ENCODE measurements around the gene SLC6A18. TPM values are rescaled to one million over a fixed set of nuclear protein-coding genes. Genes with fewer than 3 reads are reported as not detected.

SLC6A18 gene
- total RNA-seq, 1 donor from 2014 or later = not detected

DNA sequence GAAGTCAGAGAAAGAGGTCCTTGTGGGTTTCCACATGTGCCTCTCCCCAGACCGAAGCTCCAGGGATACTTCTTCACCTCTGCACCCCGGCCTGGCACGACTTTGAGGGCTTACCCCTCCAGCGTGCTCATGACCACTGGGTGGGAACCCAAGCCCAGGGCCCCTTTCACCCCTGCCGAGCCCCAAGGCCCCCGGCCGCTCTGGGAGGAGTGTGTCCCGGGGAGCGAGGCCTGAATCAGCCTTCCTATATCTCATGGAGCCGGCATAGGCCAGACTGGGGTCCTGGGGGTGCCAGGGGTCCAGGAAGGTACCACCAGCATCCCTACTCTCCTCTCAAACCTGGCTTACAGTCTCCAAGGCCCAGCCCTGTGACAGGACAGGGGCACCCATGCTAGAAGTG lies 52.6 kb downstream of the SLC6A18 start:
- TF ChIP-seq, protein P1, sequence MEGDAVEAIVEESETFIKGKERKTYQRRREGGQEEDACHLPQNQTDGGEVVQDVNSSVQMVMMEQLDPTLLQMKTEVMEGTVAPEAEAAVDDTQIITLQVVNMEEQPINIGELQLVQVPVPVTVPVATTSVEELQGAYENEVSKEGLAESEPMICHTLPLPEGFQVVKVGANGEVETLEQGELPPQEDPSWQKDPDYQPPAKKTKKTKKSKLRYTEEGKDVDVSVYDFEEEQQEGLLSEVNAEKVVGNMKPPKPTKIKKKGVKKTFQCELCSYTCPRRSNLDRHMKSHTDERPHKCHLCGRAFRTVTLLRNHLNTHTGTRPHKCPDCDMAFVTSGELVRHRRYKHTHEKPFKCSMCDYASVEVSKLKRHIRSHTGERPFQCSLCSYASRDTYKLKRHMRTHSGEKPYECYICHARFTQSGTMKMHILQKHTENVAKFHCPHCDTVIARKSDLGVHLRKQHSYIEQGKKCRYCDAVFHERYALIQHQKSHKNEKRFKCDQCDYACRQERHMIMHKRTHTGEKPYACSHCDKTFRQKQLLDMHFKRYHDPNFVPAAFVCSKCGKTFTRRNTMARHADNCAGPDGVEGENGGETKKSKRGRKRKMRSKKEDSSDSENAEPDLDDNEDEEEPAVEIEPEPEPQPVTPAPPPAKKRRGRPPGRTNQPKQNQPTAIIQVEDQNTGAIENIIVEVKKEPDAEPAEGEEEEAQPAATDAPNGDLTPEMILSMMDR (IDR thresholded peaks at IDR 0.05) = no peak
- Mint-ChIP-seq H3K27me3 (no peaks in the 10 kb centered on the region), H3K27ac (no peak overlapping the region), H3K36me3 (ENCODE audit: low read depth) (no peaks in the 10 kb centered on the region), H3K9me3 (no peaks in the 10 kb centered on the region), H3K4me1 (no peaks in the 10 kb centered on the region), H3K4me3 (no peak overlapping the region)
- CTCF ChIA-PET = no interaction called here
- DNase-seq (no peak), ATAC-seq (ENCODE audit: low read depth) (no peak)
- intact Hi-C loops (cut with micrococcal nuclease) = no loop called here
- POLR2A ChIA-PET = no interaction called here

DNA sequence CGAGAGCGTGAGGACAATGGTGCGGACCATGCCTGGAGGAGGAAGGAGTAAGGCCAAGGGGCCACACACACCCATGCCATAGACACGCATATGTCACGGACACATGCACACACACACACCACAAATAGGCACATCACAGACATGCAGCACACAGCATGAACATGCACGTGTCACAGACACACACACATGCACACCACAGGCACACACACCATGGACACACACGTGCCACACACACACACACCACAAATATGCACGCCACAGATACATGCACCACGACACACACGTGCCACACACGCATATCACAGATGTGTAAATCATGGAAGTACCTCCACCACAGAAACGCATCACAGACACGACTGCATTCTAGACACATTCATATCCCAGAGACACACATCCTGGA lies 53.0 kb downstream of the SLC6A18 start:
- Mint-ChIP-seq H3K4me3 (no peak overlapping the region), H3K27ac (no peak overlapping the region), H3K36me3 (ENCODE audit: low read depth) (no peaks in the 10 kb centered on the region), H3K4me1 (no peaks in the 10 kb centered on the region), H3K27me3 (no peaks in the 10 kb centered on the region), H3K9me3 (no peaks in the 10 kb centered on the region)
- DNase-seq (no peak), ATAC-seq (ENCODE audit: low read depth) (no peak)
- ChIA-PET CTCF (no interaction called here), POLR2A (no interaction called here)
- intact Hi-C loops (cut with micrococcal nuclease) = no loop called here
- TF ChIP-seq, protein P1 (IDR thresholded peaks at IDR 0.05) = no peak

DNA sequence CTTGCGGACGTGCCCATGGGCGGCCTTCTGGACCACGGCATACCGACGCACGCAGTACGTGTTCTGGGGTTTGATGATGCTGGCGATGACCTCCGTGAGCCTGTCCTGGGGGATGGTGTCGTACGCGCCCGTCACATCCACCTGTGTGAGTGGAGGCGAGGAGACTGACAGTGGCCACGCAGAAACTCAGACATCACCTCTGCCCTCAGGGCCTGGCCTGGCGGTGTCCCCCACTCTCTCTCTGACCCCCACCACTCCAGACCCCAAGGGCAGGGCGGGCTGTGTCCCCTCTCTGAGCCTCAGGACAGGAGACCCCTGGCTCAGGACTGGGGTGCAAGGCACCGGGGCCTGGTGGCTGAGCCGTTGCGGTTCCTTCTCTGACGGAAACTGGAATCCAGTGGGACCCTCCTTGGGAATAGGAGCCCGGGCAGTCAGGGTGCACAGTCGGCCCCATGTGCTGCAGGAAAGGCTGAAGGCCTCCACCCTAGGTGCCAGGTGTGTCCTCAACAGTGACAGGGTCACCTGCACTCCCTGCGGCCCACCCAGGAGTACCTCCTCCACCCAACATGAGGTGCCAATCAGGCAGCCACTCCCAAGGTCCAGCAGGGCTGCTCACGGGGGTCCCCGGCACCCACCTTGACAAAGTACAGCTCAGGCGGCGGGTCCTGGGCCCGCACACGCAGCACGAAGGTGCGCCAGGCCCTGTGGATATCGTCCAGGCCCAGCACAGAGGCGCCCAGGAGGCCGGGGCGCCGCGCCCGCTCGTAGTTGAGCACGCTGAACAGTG lies 53.7 kb downstream of the SLC6A18 start:
- Mint-ChIP-seq H3K27me3 (no peaks in the 10 kb centered on the region), H3K4me3 (no peak overlapping the region), H3K27ac (no peak overlapping the region), H3K4me1 (no peaks in the 10 kb centered on the region), H3K9me3 (no peaks in the 10 kb centered on the region), H3K36me3 (ENCODE audit: low read depth) (no peaks in the 10 kb centered on the region)
- POLR2A ChIA-PET = no interaction called here
- TF ChIP-seq, protein P1 (IDR thresholded peaks at IDR 0.05) = no peak
- intact Hi-C loops (cut with micrococcal nuclease) = no loop called here
- no peak for ATAC-seq (ENCODE audit: low read depth)
- no peak for DNase-seq
- CTCF ChIA-PET = no interaction called here

DNA sequence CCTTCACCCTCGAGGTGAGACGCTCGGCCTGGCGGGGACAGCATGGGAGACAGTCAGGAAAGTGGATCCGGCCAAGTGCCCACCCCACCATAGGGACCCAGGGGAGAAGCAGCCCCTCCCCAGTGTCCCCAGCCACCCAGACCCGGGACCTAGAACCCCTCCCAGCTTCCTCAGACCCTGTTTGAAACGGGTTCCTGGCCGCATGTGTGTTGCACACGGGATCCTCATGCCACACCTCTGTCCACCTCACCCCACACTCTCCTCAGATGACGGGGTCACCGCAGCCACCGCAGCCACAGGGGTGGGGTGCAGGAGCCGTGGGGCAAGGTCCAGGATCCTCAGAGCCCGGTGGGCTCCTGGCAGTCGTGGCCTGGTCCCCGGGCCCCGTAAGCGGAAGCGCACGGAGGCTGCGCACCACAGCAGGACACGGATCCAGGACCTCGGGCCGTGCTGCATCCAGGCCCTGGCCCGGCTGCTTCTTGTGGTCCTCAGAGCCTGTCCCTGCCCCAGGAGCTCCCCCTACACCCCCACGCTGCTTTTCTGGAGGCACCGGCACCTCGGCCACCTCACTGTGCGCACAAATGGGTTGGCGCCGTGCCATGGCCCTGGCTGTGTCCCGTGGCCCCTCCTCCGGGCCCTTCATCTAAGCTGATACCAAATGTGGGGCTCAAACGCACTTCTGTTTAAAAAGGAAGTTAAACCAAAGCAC lies 54.4 kb downstream of the SLC6A18 start:
- Mint-ChIP-seq H3K36me3 (ENCODE audit: low read depth) (no peaks in the 10 kb centered on the region), H3K9me3 (no peaks in the 10 kb centered on the region), H3K4me1 (no peaks in the 10 kb centered on the region), H3K27me3 (no peaks in the 10 kb centered on the region), H3K4me3 (no peak overlapping the region), H3K27ac (no peak overlapping the region)
- no peak for DNase-seq
- ATAC-seq (ENCODE audit: low read depth) = no peak
- TF ChIP-seq, protein P1 (IDR thresholded peaks at IDR 0.05) = no peak
- ChIA-PET CTCF (no interaction called here), POLR2A (no interaction called here)
- intact Hi-C loops (cut with micrococcal nuclease) = no loop called here

DNA sequence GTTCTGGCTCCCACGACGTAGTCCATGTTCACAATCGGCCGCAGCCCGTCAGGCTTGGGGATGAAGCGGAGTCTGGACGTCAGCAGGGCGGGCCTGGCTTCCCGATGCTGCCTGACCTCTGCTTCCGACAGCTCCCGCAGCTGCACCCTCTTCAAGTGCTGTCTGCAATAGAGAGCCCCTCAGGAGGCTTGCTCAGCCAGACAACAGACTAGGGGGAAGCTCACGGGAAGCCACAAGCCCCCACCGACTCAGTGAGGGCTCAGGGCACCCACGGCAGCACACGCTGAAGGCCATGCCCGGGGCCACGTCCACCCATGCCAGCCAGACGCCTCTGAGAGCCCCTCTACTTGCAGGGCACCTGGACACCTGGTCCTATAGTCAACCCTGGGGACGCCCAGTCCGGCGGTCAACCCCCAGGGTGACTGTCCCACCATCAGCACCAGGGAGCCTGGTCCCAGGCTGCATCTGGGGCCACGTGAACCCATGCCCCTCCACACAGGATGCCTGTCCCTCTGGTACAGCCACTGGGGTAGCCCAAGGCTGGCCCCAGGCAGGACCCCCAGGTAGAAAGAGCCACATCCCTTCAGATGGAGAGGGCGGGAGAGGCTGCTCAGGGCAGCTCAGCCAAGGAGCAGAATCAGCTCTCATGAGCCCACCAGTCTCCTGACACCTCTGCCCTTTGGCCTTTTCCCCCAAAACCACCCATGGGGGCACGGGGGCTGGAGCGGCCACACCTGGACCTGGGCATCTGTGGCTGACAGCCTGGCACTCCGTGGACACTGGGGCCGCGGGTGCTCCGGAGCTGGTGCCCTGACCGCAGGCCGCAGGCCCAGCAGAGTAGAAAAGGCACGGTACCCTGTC lies 55.2 kb downstream of the SLC6A18 start:
- intact Hi-C loops (cut with micrococcal nuclease) = no loop called here
- Mint-ChIP-seq H3K9me3 (no peaks in the 10 kb centered on the region), H3K27me3 (no peaks in the 10 kb centered on the region), H3K36me3 (ENCODE audit: low read depth) (no peaks in the 10 kb centered on the region), H3K27ac (no peak overlapping the region), H3K4me1 (no peaks in the 10 kb centered on the region), H3K4me3 (no peak overlapping the region)
- ATAC-seq (ENCODE audit: low read depth) (no peak), DNase-seq (no peak)
- TF ChIP-seq, protein P1 (IDR thresholded peaks at IDR 0.05) = no peak
- POLR2A ChIA-PET = no interaction called here
- CTCF ChIA-PET = no interaction called here

Data from activated B cell treated with CpG ODN at 0.5 μM for 24 hours (primary cell).